Measurements from ENCODE around the gene CDC73. TPM values are rescaled to one million over a fixed set of nuclear protein-coding genes. Genes with fewer than 3 reads are reported as not detected.

Gene CDC73
- 48.6 TPM for total RNA-seq
- long read RNA-seq, full-length matches to known transcripts = 23 of 31 reads
- long read RNA-seq, partial matches to known transcripts = 8 of 31 reads
- long read RNA-seq, other reads (novel, unspliced or antisense) = 0 of 31 reads

DNA sequence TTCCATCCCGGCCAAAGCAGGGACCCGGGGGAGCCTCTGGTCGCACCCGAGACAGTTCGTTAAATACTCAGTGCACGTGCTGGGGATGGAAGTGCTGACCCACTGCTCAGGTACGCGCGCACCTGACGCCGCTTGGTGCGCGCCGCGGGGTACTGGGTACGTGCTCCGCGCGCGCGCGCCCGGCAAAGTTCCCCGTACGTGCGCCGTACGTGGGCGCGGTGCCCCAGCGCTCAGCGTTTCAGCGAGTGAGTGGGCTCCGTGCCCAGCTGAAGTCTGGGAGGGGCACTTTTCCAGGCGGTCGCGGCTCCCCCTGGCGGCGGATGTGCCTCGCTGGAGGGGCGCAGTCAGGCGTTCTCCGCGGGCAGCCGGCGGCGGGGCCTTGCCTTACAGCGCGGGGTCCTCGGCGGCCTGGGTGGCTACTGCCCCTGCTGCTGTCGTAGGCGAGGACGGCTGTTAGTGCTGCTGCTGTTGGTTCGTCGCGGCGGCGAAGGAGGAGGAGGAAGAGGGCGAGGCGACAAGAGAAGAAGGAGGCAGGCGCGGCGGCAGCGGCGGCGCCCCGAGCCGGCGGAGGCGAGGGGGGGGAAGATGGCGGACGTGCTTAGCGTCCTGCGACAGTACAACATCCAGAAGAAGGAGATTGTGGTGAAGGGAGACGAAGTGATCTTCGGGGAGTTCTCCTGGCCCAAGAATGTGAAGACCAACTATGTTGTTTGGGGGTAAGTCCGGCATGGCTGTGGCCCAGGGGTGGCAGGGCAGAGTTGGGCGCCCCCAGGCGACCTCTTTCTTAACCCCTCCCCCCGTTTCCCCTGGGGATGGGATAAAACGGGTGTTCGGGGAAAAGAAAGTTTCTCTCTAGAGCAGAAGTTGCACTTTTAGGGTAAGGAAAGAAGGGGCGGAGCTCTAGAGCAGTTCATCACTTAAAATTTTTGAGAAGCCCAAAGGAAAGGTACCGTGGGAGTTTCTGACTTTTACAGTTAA lies at the start of gene CDC73:
Gene CDC73 (plus strand): TSS at position 416 of the 978 bp plus-strand sequence. CDS start 170 bp downstream, at position 586.
- peak; percentile 100 for ATAC-seq
- DNase-seq (ENCODE audit: missing footprints) = peak; percentile 99
- intact Hi-C loops (cut with DNase I) = loop anchor here (1.0 to 5.0 kb wide), 4 partner anchors 17 to 650 kb away; partner anchors contain the start of genes GLRX2, RGS2, RO60 and UCHL5

DNA sequence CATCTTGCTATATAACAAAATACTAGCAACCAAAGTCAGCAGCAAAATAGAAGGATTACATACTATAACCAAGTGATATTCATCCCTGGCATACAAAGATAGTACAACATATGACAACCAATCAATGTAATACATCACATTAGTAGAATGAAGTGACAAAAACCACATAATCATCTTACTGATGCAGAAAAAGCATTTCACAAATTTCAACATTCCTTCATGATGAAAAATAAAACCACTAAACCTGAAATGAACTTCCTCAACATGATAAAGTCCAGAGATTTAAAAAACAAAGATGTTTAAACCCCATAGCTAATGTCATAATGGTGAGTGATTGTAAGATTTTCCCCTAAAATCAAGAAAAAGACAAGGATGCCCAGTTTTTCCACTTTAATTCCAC lies 43.8 kb upstream of the CDC73 start:
- DNase-seq (ENCODE audit: missing footprints) (no peak), ATAC-seq (no peak)
- intact Hi-C loops (cut with DNase I) = no loop called here

DNA sequence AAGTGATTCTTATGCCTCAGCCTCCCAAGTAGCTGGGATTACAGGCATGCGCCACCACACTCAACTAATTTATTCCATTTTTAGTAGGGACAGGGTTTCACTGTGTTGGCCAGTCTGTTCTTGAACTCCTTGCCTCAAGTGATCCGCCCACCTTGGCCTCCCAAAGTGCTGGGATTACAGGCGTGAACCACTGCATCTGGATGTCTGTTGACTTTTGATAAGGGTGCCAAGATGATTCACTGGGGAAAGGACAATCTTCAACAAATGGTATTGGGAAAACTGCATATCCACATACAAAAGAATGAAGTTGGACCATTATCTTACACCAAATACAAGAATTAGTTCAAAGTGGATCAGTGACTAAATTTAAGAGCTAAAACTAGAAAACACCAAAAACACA lies 42.6 kb upstream of the CDC73 start:
- ATAC-seq (no peak), DNase-seq (ENCODE audit: missing footprints) (no peak)
- intact Hi-C loops (cut with DNase I) = no loop called here

DNA sequence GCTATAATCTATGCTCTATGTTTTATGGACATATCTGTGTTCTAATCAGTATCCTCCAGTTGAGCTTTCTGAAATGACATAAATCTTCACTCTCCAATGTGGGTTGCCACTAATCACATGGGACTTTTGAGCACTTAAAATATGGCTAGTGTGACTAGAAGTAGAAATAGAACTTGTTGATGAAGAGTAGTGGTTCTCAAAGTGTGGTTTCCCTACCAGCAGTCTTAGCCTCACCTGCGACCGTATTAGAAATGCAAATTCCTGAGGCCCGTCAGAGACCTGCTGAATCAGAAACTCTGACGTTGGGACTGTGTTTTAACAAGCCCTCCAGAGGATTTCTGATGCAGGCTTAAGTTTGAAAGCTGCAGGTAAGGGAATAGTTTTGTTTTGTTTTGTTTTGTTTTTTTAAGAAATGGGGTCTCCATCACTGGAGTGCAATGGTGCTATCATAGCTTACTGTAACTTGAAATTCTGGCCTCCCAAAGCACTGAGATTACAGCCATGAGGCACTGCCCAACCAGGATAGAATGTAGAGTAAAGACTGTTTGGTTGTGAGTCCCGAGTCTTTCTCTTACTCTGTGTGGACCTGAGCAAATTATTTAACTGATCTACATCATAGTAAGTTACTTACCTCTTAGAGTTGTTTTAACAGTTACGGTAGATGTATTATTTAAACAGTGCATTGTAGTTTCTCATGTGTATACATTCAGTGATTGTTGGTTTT lies 38.3 kb upstream of the CDC73 start:
- DNase-seq (ENCODE audit: missing footprints) = no peak
- no peak for ATAC-seq
- intact Hi-C loops (cut with DNase I) = no loop called here

DNA sequence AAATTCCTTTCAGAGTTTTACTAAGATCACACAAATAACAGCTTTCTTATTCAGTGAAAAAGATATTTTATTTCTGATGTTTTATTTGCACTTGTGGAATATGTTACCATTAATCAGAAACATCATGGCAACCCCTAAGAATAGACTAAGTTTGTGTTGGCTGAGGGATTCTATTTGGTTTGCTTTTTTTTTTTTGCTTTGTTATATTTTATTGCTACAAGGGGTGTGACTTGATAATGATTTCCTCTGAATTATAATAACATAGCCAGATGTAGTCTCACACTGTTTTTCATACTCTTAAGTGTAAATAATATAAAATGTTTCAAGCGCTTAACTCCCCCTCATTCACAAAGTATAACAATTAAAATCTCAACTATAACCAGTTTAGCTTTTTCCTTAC lies 36.6 kb upstream of the CDC73 start:
- ATAC-seq = no peak
- intact Hi-C loops (cut with DNase I) = no loop called here
- no peak for DNase-seq (ENCODE audit: missing footprints)

DNA sequence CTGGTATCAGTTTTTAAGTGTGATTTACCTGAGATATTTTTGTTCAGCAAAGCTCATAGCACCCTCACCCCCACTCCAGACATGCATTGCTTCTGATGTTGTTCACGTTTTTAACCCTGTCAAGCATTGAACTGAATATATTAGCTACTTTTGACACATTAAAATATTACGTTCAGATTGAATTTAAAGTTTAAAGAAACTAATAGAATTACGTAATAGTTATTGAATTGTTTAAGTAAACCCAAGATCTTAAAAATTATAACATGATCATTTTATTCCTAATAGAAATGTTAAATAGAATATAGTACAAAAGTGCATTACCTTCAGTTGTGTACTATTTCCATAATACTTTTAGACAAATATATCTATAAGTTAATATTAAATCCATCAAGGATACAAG lies 35.5 kb upstream of the CDC73 start:
- intact Hi-C loops (cut with DNase I) = loop anchor here (2.0 kb wide), 1 partner anchor 18 kb away; the partner anchor contains the start of gene GLRX2
- DNase-seq (ENCODE audit: missing footprints) (no peak), ATAC-seq (no peak)

DNA sequence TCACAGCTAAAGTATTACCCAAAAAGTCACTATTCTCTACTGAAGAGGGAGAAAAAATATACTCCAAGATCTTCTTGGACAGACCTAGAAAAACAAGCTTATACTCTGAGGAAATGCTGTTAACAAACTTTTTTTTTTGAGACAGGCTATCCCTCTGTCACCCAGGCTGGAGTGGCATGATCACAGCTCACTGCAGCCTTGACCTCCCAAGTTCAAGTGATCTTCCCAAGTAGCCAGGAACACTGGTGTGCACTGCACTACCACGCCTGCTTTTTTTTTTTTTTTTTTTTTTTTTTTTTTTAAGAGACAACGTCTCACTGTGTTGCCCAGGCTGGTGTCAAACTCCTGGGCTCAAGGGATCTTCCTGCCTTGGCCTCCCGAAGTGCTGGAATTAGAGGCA lies 33.9 kb upstream of the CDC73 start:
- ATAC-seq = peak; percentile 42
- intact Hi-C loops (cut with DNase I) = loop anchor here (2.0 kb wide), 1 partner anchor 17 kb away; the partner anchor contains the start of gene GLRX2
- no peak for DNase-seq (ENCODE audit: missing footprints)

DNA sequence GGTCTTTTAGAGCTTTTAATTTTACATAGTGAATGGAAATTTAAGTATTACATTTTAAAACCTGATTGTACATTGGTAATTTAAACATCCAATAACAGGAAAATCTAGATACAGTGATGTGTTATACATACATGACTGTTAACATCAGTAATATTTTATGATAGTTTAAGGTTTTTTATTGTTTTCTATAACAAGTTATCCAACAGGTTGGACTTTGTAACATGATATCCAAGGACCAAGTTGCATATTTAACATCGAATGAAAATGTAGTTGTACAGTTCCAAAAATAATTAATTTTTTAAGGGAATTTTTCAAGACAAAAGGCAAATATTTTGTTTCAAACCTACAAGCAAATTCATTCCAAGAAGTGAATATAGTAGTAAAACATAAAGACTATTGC lies 31.0 kb upstream of the CDC73 start:
- intact Hi-C loops (cut with DNase I) = no loop called here
- ATAC-seq (no peak), DNase-seq (ENCODE audit: missing footprints) (no peak)

DNA sequence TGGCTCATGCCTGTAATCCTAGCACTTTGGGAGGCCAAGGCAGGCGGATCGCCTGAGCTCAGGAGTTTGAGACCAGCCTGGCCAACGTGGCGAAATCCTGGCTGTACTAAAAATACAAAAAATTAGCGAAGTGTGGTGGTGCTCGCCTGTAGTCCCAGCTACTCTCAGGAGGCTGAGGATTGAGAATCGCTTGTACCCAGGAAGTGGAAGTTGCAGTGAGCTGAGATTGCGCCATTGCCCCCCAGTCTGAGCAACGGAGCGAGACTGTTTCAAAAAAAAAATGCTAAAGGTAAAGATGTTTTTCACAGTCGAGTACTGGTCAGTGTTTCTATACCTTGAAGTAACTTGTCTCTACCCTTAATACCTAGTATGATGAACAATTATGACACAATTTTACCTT lies 27.7 kb upstream of the CDC73 start:
- DNase-seq (ENCODE audit: missing footprints) = no peak
- intact Hi-C loops (cut with DNase I) = no loop called here
- ATAC-seq = no peak

DNA sequence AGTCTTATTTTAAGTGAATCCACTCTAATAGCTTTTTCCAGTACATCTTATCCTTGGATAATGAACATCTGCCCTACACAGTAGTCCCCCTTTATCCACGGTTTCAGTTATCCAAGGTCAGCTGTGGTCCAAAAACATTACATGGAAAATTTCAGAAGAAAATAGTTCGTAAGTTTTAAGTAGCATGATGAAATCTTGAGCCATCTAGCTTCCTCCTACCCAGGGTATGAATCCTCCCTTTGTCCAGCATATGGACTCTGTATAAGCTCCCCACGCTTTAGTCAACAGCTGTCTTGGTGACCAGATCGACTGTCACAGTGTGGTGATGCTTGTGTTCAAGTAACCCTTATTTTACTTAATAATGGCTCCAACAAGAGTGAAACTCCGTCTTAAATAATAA lies 19.2 kb upstream of the CDC73 start:
- DNase-seq (ENCODE audit: missing footprints) (no peak), ATAC-seq (no peak)
- intact Hi-C loops (cut with DNase I) = no loop called here

DNA sequence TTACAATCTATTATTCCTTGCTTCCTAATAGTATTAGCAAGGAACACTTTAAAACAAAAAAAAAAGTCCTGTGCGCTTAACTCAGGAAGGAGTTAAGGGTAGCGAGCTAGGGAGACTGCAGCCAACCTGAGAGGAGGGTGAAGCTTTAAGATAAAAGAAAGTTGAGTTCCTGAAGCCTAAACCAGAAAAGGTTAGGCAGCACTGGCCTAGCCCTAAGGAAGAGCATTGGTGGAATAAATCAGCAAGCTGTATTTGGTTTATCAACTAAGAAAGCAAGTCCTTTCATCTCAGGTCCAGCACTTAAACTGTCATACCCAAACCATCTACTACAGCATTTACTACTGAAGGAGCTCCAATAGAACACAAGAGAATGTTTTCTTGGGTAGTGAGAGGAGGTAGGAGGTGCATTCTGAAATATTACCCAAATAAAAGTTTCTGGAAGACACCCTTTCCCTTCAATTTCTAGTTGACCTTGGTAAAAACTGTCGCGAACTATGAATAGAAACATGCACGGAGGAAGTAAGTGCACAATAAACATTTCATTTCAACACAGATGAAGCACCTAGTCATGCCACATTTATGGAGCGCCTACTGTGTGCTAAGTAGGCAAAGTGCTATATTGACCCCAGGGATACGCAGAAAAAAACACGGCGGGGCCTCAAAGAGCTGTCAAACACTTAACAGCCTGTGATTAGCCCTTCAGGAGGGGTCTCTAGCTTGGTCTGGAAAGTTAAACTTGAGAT lies 17.9 kb upstream of the CDC73 start:
- DNase-seq (ENCODE audit: missing footprints) (no peak), ATAC-seq (no peak)
- intact Hi-C loops (cut with DNase I) = loop anchor here (2.0 kb wide), 2 partner anchors 17 to 45 kb away; partner anchors contain the start of genes RO60 and UCHL5

DNA sequence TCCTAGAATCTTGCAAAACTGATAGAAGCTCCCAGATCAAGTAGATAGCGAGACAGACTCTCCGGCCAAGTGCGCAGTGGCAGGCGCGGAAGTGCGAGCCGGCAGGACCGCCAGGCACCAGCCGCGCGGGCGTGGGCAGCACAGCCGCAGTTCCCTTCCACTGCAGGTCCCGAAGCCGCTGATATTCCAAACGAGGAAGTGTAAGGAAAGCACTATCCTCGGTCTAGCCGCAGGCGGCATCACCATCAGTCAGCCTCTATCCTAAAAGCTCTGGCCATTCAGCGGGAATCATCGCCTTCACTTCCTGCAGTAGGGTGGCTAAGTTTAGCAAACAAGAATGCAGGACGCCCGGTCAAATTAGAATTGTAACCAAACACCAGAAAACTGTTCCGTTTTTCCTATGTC lies 17.3 kb upstream of the CDC73 start:
- peak; percentile 58 for ATAC-seq
- intact Hi-C loops (cut with DNase I) = loop anchor here (2.0 kb wide), 2 partner anchors 18 to 46 kb away; partner anchors contain the start of genes RO60 and UCHL5
- DNase-seq (ENCODE audit: missing footprints) = peak; percentile 79

DNA sequence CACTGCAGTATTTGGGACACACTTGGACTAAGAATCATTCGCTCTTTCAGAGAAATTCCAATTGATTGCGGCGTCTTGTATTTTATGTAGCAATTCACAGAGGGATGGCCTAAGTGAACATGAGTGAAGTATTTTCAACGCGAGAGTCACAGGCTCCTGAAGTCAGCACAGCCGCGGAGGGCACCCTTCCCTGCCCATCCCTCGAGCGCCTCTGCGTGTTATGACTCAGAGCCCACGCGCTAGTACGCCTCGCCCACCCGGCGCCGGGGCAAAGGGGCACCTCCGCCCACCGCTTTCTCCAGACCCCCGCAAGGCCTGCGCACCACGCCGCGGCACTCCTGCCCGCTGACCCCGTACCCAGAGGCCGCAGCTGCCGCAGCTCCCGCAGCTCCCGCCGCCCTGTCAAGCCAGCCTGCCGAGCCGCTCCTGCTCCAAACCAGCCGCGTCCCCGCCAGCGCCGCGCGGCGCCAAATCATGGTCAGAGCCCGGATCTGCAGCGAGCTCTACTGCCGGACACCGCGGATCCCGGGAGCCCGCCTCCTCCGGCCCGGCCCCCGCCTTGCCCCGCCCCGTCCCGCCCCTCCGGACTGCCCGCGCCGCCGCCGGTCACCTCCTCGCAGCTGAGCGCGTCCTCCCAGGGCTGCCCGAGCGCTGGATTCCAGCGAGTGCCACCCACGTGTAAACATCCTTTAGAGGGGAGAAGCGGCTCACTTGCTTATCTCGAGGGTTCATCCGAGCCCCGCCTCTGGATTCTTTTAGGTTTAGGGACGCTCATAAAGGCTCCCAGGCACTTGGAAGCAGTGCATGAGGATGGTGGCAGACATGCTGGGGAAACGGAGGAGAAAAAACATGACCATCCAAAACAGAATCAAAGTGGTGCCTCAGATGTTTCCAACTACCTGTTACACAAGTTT lies 16.7 kb upstream of the CDC73 start, which contains the start of gene GLRX2:
Gene GLRX2 (minus strand): TSS at position 508 of the 914 bp plus-strand sequence. CDS start 32 bp downstream, at position 476.
- intact Hi-C loops (cut with DNase I) = loop anchor here (1.0 to 2.0 kb wide), 3 partner anchors 16 to 46 kb away; partner anchors contain the start of genes RO60 and UCHL5
- DNase-seq (ENCODE audit: missing footprints) (peak; percentile 94), ATAC-seq (peak; percentile 99)

DNA sequence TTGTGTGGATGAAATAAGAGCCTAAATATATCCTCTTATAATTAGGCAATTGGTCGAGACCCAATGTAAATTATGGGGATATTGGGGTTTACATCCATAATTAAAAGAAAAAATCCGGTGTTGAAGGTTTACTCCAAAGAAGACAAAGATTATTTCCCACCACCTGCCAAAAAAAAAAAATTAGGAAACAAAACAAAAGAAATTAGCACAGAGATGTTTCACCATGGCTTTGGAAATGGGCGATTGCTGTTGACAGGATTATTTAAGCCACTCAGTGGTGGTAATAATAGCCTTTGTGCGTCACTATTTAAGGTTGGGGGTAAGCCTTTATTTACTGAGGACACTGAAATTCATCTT lies 16.0 kb upstream of the CDC73 start:
- DNase-seq (ENCODE audit: missing footprints) = no peak
- intact Hi-C loops (cut with DNase I) = loop anchor here (1.0 to 2.0 kb wide), 3 partner anchors 16 to 47 kb away; partner anchors contain the start of genes RO60 and UCHL5
- no peak for ATAC-seq

DNA sequence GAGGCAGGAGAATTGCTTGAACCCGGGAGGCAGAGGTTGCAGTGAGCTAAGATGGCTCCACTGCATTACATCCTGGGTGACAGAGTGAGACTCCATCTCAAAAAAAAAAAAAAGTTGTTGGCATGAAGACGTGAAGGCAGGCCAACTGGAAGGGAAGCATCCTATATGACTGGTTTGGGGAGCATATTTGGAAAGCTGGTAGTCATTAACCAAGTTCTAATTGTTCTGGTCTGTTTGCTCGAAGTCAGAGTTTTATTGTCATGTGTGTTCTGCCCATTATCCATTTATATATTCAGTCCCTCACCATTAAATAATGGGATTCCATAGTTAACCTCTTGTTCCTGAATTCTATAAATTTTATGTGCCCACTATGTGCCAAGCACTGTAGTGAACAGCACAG lies 13.4 kb upstream of the CDC73 start:
- intact Hi-C loops (cut with DNase I) = no loop called here
- ATAC-seq (no peak), DNase-seq (ENCODE audit: missing footprints) (no peak)

DNA sequence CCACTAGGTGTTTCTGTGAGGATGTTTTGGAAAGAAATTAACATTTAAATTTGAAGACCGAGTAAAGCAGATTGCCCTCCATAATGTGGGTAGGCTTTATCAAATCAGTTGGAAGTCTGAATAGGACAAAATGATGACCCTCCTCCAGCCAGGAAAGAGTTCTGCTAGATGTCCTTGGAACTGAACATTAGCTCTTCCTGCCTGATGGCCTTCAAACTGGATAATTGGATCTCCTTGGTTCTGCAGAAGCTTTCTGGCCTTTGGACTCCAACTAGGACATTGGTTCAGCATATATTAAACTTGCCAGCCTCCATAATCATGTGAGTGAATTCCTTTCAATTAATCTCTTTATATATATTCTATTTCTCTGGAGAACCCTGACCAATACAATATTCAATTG lies 12.2 kb upstream of the CDC73 start:
- DNase-seq (ENCODE audit: missing footprints) (no peak), ATAC-seq (no peak)
- intact Hi-C loops (cut with DNase I) = no loop called here

DNA sequence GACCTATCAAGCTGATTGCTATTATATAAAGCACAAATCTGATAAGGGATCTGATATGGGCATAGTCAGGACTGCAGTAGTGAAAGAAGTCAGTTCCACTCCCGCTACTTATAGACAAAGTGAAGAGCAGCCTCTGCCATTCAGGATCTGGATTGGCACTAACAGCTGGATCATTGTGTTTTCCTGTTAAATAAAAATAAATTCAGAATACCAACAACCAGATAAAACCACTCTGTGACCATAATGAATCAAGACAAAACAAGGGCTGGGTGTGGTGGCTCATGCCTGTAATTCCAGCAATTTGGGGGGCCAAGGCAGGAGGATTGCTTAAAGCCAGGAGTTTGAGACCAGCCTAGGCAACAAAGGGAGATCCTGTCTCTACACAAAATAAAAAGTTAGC lies 11.6 kb upstream of the CDC73 start:
- intact Hi-C loops (cut with DNase I) = no loop called here
- ATAC-seq = no peak
- DNase-seq (ENCODE audit: missing footprints) = no peak
